Right atrium auricular region (tissue), 2 donors: Measurements from ENCODE around the gene RHD. TPM values are rescaled to one million over a fixed set of nuclear protein-coding genes. Genes with fewer than 3 reads are reported as not detected.

Source experiments
- DNase-seq: peaks from one replicate; pipeline ENCODE4 v3.0.0-alpha.2; 2019; ENCODE audit warnings: low spot score
- H3K27ac ChIP-seq, 2 donors: fragments of 200-600 bp; sonication (generic); 1 replicate in 1 of 2; 2 replicates in 1 of 2; pipeline ENCODE4 v1.5.1; 2016 to 2019
- H3K27me3 ChIP-seq, 2 donors: fragments of 200-600 bp; sonication (generic); one replicate each; pipeline versions ENCODE4 v1.5.1 to v1.6.0; 2017 to 2019
- H3K36me3 ChIP-seq: fragments of 200-600 bp; sonication (generic); one replicate; pipeline ENCODE4 v1.5.1; 2016
- H3K4me1 ChIP-seq, 2 donors: fragments of 200-600 bp; sonication (generic); one replicate each; pipeline versions ENCODE4 v1.5.1 to v1.6.0; 2017 to 2019
- H3K4me3 ChIP-seq, 2 donors: fragments of 200-600 bp; sonication (generic); 1 replicate in 1 of 2; 2 replicates in 1 of 2; pipeline ENCODE4 v1.5.1; 2017 to 2019; ENCODE audit warnings: mild to moderate bottlenecking in 1 of 2, moderate library complexity in 1 of 2
- H3K9me3 ChIP-seq, 2 donors: fragments of 200-600 bp; sonication (generic); one replicate each; pipeline ENCODE4 v1.5.1; 2019
- CTCF ChIP-seq, 2 donors: fragments of 200-600 bp; sonication (generic); IDR thresholded peaks; one replicate each; pipeline ENCODE4 v1.5.1; 2019; ENCODE audit warnings: antibody characterized with exemption in 2 of 2
- total RNA-seq, 2 donors: library from RNA; depleted of rRNA; stranded (reverse); fragments of >200 nt; gene quantifications; one replicate each; pipeline ENCODE4 v1.1.0, GENCODE V29; 2016

The RHD gene
- total RNA-seq, 2 donors from 2014 or later: 0.59 TPM; not detected in 1

- Histone ChIP-seq H3K27ac (no peak overlapping the region), H3K9me3 (no peaks in the 10 kb centered on the region), H3K36me3 (peaks cover 25% of the 10 kb centered on the region)
These were observed 34.3 kb upstream of the RHD start for GRCh38 chr1:25238046-25238445.

GRCh38 chr1:25239681-25240541 lies 32.4 kb upstream of the RHD start:
- H3K27ac ChIP-seq: peak overlapping the region; percentile 88 to 95
- H3K9me3 ChIP-seq: no peaks in the 10 kb centered on the region
- peak overlapping the region; percentile 41 to 54 for H3K4me3 ChIP-seq
- H3K27me3 ChIP-seq: no peaks in the 10 kb centered on the region
- H3K4me1 ChIP-seq: peaks cover under 1 to 39% of the 10 kb centered on the region in 2 donors
- TF ChIP-seq CTCF (IDR thresholded peaks at IDR 0.05): peak in 1 of 2 donors; percentile 79
- peaks cover 44% of the 10 kb centered on the region for H3K36me3 ChIP-seq
- peak; percentile 94 for DNase-seq

More at GRCh38 chr1:25238046-25238445, 34.3 kb upstream of the RHD start:
- Histone ChIP-seq H3K27me3 (no peaks in the 10 kb centered on the region), H3K4me3 (no peak overlapping the region), H3K4me1 (peaks cover 0 to 46% of the 10 kb centered on the region in 2 donors)
- TF ChIP-seq CTCF (IDR thresholded peaks at IDR 0.05): no peak
- DNase-seq: no peak

- DNase-seq: no peak
- no peak for TF ChIP-seq CTCF (IDR thresholded peaks at IDR 0.05)
- Histone ChIP-seq H3K9me3 (no peaks in the 10 kb centered on the region), H3K27ac (no peak overlapping the region), H3K36me3 (peaks cover 56% of the 10 kb centered on the region), H3K4me3 (no peak overlapping the region), H3K4me1 (peaks cover 6 to 46% of the 10 kb centered on the region in 2 donors), H3K27me3 (no peaks in the 10 kb centered on the region)
These were observed 28.4 kb upstream of the RHD start for GRCh38 chr1:25243907-25244306.

- peaks cover 6 to 36% of the 10 kb centered on the region in 2 donors for H3K4me1 ChIP-seq
- peak overlapping the region in 1 of 2 donors; percentile 100 for H3K27ac ChIP-seq
- no peak for TF ChIP-seq CTCF (IDR thresholded peaks at IDR 0.05)
- peak overlapping the region; percentile 82 to 95 for H3K4me3 ChIP-seq
- no peaks in the 10 kb centered on the region for H3K9me3 ChIP-seq
- H3K27me3 ChIP-seq: no peaks in the 10 kb centered on the region
- peaks cover 56% of the 10 kb centered on the region for H3K36me3 ChIP-seq
- no peak for DNase-seq
These were observed 26.9 kb upstream of the RHD start for GRCh38 chr1:25245393-25245792.

- Histone ChIP-seq H3K4me1 (peaks cover 6 to 29% of the 10 kb centered on the region in 2 donors), H3K4me3 (peak overlapping the region; percentile 82 to 95), H3K27ac (peak overlapping the region; percentile 99 to 100), H3K9me3 (no peaks in the 10 kb centered on the region), H3K27me3 (no peaks in the 10 kb centered on the region), H3K36me3 (peaks cover 51% of the 10 kb centered on the region)
- DNase-seq: no peak
- TF ChIP-seq CTCF (IDR thresholded peaks at IDR 0.05): no peak
These were observed 26.3 kb upstream of the RHD start for GRCh38 chr1:25245809-25246599.
